Fibroblast of upper back skin (primary cell): ENCODE data around the gene MAP4K3.

ENCODE experiments used
- DNase-seq: peaks from one replicate; pipeline ENCODE4 v3.0.0-alpha.2; 2013

Gene MAP4K3

GRCh38 chr2:39228413-39229209, 208.5 kb downstream of the MAP4K3 start:
- no peak for DNase-seq

DNA sequence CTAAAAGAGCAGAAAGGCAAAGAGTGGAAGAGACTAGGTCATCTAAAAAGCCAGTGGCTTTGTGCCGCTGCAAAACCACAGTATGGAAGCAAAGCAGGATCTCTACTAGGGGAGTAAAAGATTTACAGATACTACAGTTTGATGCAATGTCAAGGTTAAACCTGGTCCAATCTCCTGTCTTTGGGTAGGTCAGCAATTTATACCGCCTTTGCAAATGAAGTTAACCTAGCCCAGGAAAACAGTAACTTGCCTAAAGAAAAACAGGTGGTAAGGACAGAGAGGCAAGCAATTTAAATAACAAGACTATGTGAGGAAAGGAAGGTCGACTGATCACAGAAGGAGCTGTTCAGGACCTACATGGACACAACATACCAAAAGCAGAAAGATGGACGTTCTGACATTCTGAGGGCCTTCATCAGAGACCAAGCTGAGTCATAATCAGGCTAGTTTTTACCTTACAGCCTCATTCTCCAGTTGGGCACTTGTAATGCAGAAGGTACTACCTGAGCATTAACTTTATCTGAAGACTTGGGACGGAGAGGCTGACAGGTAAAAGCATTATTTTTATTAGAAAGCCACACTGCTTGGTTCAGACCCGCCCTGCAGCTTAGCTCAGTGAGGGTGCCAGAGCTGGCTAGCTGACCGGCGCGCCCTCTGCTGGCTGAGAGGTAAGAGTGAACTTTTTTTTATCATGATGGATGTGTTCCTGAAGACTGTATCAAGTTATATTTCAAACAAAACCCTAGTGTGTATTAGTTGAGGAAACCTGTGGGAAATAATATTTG, 209.3 kb downstream of the MAP4K3 start:
- DNase-seq = peak; percentile 64

- no peak for DNase-seq
Measured at GRCh38 chr2:39225567-39225966, 211.5 kb downstream of the MAP4K3 start.

DNA sequence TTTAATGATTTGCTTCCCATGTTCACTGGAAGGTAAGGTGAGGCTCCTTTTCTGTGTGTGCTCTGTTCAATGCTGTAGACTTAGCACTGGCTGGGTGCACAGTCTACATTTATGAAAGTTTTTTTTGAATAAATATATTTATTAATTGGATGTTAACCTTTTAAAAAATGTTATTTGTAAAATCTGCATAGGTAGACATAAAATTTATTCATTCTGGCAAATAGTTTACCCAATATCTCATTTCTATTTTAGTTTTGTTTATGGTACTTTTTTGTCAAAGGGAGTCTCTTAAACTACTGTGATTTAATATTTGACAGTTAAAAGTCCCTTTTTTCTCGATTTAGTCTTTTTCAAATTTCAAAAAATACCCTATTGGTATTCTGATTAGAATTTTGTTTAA, 213.2 kb downstream of the MAP4K3 start:
- no peak for DNase-seq

GRCh38 chr2:39221459-39221858, 215.6 kb downstream of the MAP4K3 start:
- no peak for DNase-seq

DNA sequence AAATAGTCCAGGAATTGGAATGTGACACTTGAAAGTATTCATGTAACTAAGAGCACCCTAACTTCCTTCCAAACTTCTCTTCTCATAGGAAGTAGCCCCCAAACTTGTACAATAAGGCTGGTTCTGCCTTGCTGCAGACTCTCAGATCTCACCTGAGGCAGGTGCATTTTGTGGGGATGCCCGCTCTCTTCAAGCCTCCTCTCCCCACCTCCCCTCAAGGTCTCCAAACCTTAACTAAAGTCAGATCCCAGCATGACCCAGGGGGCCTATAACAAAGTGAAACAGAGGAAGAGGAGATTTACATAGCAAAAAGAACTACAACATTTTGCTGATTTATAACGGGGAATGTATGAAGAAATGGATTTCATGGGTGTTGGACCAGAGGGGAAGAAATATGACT, 216.9 kb downstream of the MAP4K3 start:
- DNase-seq = no peak

- no peak for DNase-seq
Measured at GRCh38 chr2:39218391-39218790, 218.7 kb downstream of the MAP4K3 start.

GRCh38 chr2:39217192-39217550, 219.9 kb downstream of the MAP4K3 start:
- DNase-seq = no peak

DNA sequence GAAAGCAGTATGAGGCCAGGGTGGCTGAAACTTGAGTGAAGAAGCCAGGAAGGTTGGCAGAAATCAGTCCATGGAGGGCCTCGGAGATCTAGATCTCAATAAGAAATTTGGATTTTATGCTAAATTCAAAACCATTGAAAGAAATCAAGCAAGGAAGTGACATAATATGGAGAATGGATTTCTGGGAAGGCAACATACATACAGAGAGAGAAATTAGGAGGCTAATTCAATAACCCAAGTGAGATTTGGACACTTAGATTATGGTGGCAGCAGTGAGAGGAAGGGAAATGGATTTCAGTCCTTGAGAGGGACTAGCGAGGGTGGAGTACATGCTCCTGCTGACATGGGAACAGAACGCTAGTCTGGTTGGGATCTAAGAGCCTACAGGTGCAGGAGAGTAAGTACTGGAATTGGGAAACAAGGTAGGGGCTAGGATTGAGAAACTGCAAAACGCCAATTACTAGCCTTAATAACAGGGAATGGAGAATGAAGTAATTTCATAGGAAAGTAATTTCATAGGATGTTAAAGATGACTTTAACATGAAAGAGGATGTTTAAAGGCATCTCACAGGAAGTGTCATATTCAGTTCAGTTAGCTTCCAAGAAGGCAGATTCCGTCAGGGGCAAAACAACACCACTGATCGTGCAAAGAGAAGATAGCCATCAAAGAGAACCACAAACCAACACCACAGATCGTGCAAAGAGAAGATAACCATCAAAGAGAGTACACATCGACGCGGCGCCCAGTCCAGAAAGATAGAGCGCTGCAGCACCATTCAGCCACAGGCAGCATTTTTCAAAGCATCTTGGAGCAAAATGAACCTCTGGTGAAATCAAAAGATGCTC, 220.5 kb downstream of the MAP4K3 start:
- DNase-seq = no peak

DNA sequence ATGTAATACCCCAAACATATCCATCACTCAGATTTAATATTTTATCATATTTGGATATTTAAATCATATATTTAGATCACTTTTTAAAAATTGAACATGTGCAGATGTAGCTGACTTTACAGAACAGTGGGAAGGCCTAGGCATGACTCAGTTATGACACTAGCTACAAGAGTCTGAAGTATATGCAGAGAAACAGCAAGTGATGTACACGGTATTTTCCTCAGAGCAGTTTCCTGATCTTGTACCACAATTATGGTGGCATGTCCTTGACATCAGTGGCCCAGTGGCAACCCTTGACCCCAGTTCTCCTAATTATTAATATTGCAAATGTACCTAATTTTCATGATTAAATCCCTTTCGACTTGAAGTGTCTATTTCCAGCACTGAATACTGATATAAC, 221.5 kb downstream of the MAP4K3 start:
- no peak for DNase-seq

DNA sequence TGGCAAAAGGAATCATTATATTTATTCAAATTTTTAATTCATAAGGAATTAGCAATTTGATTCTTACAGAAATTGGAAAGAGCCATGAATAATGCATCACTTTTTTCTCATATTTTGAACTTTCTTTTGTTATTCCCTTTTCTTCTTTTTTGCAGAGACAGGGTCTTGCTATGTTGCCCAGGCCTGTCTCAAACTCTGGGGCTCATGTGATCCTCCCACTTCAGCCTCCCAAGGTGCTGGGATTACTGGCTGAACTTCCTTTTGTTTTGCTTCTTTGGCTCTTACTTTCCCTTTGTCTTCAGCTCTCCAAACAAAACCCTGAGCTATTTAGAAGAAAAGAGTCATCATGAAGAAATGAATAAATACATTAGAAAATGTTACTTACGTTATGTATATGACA, 224.1 kb downstream of the MAP4K3 start:
- DNase-seq = no peak

- no peak for DNase-seq
Measured at GRCh38 chr2:39210846-39211245, 226.2 kb downstream of the MAP4K3 start.

- no peak for DNase-seq
Measured at GRCh38 chr2:39203382-39203781, 233.7 kb downstream of the MAP4K3 start.

DNA sequence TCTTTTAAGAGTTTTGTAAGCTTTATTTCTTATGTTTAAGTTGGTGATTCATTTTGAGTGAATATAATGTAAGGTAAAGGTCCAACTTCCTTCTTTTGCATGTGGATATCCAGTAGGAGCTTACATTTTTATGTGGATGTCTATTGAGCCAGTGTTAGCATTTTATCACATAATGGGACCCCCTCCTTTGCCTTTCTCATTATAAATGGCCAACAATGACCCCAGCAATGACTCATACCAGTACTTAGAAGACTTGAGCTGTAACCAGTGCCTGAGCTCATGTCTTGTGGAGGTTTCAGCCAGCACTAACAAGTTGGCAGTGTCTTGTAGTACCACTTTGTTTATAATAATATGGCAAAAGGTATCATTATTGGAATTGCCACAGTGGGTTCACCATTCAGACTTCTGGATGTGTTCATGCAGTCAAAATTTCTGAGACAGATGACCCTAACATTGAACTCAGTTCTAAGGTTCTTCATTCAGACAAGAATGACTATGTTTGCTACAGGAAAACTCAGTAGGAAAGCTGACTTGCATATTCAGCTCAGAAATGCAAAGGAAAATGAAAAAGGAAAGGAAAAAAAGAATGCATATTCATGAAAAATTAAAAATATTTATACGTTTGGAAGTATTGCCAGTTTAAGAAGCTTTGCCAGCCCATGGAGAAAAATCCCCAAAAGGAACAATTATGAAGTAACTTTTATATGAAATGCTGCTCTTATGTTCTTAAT, 234.3 kb downstream of the MAP4K3 start:
- DNase-seq = no peak
